Measurements from ENCODE around the gene LAG3.
"Not testable (repeated sequence)": the region's sequence is repeated elsewhere in the genome, so short reads cannot be mapped to it uniquely, and the experiment has no call there.

Gene LAG3

GRCh38 chr12:6772331-6772695 lies at the start of gene LAG3:
Gene LAG3 (plus strand): TSS chr12:6772520. CDS start chr12:6772853, 333 bp downstream.
- peaks cover 49% of the 10 kb centered on the region for H3K36me3 Mint-ChIP-seq (ENCODE audit: low read depth)
- H3K4me1 Mint-ChIP-seq (ENCODE audit: low read depth): peaks cover 79% of the 10 kb centered on the region
- H3K27me3 Mint-ChIP-seq: peaks cover 29% of the 10 kb centered on the region
- no peaks in the 10 kb centered on the region for H3K9me3 Mint-ChIP-seq
- peak within 1 kb of the TSS; percentile 93 for H3K27ac Mint-ChIP-seq
- H3K4me3 Mint-ChIP-seq: peak within 1 kb of the TSS; percentile 96

- H3K36me3 Mint-ChIP-seq (ENCODE audit: low read depth): peaks cover 14% of the 10 kb centered on the region
- peaks cover 31% of the 10 kb centered on the region for H3K4me1 Mint-ChIP-seq (ENCODE audit: low read depth)
- H3K4me3 Mint-ChIP-seq: peak overlapping the region; percentile 88
- H3K27me3 Mint-ChIP-seq: no peaks in the 10 kb centered on the region
- no peaks in the 10 kb centered on the region for H3K9me3 Mint-ChIP-seq
- no peak overlapping the region for H3K27ac Mint-ChIP-seq
Observed at GRCh38 chr12:6722863-6723262, 49.5 kb upstream of the LAG3 start.

- peaks cover 31% of the 10 kb centered on the region for H3K4me1 Mint-ChIP-seq (ENCODE audit: low read depth)
Observed at GRCh38 chr12:6723607-6724408, 48.5 kb upstream of the LAG3 start, which contains the start of gene COPS7A. Gene COPS7A (plus strand): TSS chr12:6724046. CDS start chr12:6724657, 611 bp downstream.

GRCh38 chr12:6724409-6724797 lies 47.9 kb upstream of the LAG3 start:
- peak overlapping the region; percentile 91 for H3K27ac Mint-ChIP-seq
- H3K4me1 Mint-ChIP-seq (ENCODE audit: low read depth): peaks cover 31% of the 10 kb centered on the region
- no peaks in the 10 kb centered on the region for H3K27me3 Mint-ChIP-seq
- H3K4me3 Mint-ChIP-seq: peak overlapping the region; percentile 88
- H3K9me3 Mint-ChIP-seq: no peaks in the 10 kb centered on the region
- peaks cover 27% of the 10 kb centered on the region for H3K36me3 Mint-ChIP-seq (ENCODE audit: low read depth)

More at GRCh38 chr12:6723607-6724408, 48.5 kb upstream of the LAG3 start, which contains the start of gene COPS7A:
- Mint-ChIP-seq H3K4me3 (peak within 1 kb of the TSS; percentile 88), H3K36me3 (ENCODE audit: low read depth) (peaks cover 21% of the 10 kb centered on the region), H3K27me3 (no peaks in the 10 kb centered on the region), H3K27ac (peak within 1 kb of the TSS; percentile 91), H3K9me3 (no peaks in the 10 kb centered on the region)

GRCh38 chr12:6725350-6725749 lies 47.0 kb upstream of the LAG3 start:
- Mint-ChIP-seq H3K27me3 (no peaks in the 10 kb centered on the region), H3K4me1 (ENCODE audit: low read depth) (peaks cover 31% of the 10 kb centered on the region), H3K36me3 (ENCODE audit: low read depth) (peaks cover 37% of the 10 kb centered on the region), H3K9me3 (no peaks in the 10 kb centered on the region), H3K27ac (peak overlapping the region; percentile 69), H3K4me3 (peak overlapping the region; percentile 88)

- Mint-ChIP-seq H3K4me1 (ENCODE audit: low read depth) (peaks cover 17% of the 10 kb centered on the region), H3K27me3 (no peaks in the 10 kb centered on the region), H3K36me3 (ENCODE audit: low read depth) (peaks cover 51% of the 10 kb centered on the region), H3K27ac (no peak overlapping the region), H3K9me3 (no peaks in the 10 kb centered on the region), H3K4me3 (no peak overlapping the region)
Observed at GRCh38 chr12:6729186-6729585, 43.1 kb upstream of the LAG3 start.

GRCh38 chr12:6730169-6730568 lies 42.2 kb upstream of the LAG3 start:
- Mint-ChIP-seq H3K27ac (no peak overlapping the region), H3K4me3 (no peak overlapping the region), H3K27me3 (no peaks in the 10 kb centered on the region), H3K36me3 (ENCODE audit: low read depth) (peaks cover 55% of the 10 kb centered on the region), H3K9me3 (no peaks in the 10 kb centered on the region), H3K4me1 (ENCODE audit: low read depth) (peaks cover 8% of the 10 kb centered on the region)

GRCh38 chr12:6734506-6735387 lies 37.6 kb upstream of the LAG3 start:
- Mint-ChIP-seq H3K9me3 (no peaks in the 10 kb centered on the region), H3K4me1 (ENCODE audit: low read depth) (peaks cover 7% of the 10 kb centered on the region), H3K36me3 (ENCODE audit: low read depth) (peaks cover 24% of the 10 kb centered on the region), H3K27ac (no peak overlapping the region), H3K4me3 (no peak overlapping the region), H3K27me3 (no peaks in the 10 kb centered on the region)

- H3K36me3 Mint-ChIP-seq (ENCODE audit: low read depth): peaks cover 17% of the 10 kb centered on the region
- H3K27ac Mint-ChIP-seq: peak overlapping the region; percentile 9
- H3K4me1 Mint-ChIP-seq (ENCODE audit: low read depth): peaks cover 7% of the 10 kb centered on the region
- no peaks in the 10 kb centered on the region for H3K27me3 Mint-ChIP-seq
- no peak overlapping the region for H3K4me3 Mint-ChIP-seq
- H3K9me3 Mint-ChIP-seq: no peaks in the 10 kb centered on the region
Observed at GRCh38 chr12:6735448-6736191, 36.7 kb upstream of the LAG3 start.

- H3K4me1 Mint-ChIP-seq (ENCODE audit: low read depth): peaks cover 7% of the 10 kb centered on the region
- H3K27me3 Mint-ChIP-seq: no peaks in the 10 kb centered on the region
- H3K36me3 Mint-ChIP-seq (ENCODE audit: low read depth): peaks cover 8% of the 10 kb centered on the region
- no peaks in the 10 kb centered on the region for H3K9me3 Mint-ChIP-seq
- H3K27ac Mint-ChIP-seq: no peak overlapping the region
- no peak overlapping the region for H3K4me3 Mint-ChIP-seq
Observed at GRCh38 chr12:6736754-6737153, 35.6 kb upstream of the LAG3 start.

- H3K36me3 Mint-ChIP-seq (ENCODE audit: low read depth): peaks cover 19% of the 10 kb centered on the region
- H3K4me1 Mint-ChIP-seq (ENCODE audit: low read depth): peaks cover 37% of the 10 kb centered on the region
- not testable (repeated sequence) for H3K27ac Mint-ChIP-seq, H3K27me3 Mint-ChIP-seq, H3K9me3 Mint-ChIP-seq, H3K4me3 Mint-ChIP-seq
Observed at GRCh38 chr12:6742080-6742479, 30.2 kb upstream of the LAG3 start.

GRCh38 chr12:6742834-6743233 lies 29.5 kb upstream of the LAG3 start:
- peaks cover 37% of the 10 kb centered on the region for H3K4me1 Mint-ChIP-seq (ENCODE audit: low read depth)

GRCh38 chr12:6743300-6743699 lies 29.0 kb upstream of the LAG3 start:
- not testable (repeated sequence) for H3K27me3 Mint-ChIP-seq, H3K9me3 Mint-ChIP-seq
- peaks cover 37% of the 10 kb centered on the region for H3K4me1 Mint-ChIP-seq (ENCODE audit: low read depth)
- H3K4me3 Mint-ChIP-seq: peak overlapping the region; percentile 11
- peak overlapping the region; percentile 81 for H3K27ac Mint-ChIP-seq
- peaks cover 31% of the 10 kb centered on the region for H3K36me3 Mint-ChIP-seq (ENCODE audit: low read depth)

More at GRCh38 chr12:6742834-6743233, 29.5 kb upstream of the LAG3 start:
- Mint-ChIP-seq H3K36me3 (ENCODE audit: low read depth) (peaks cover 27% of the 10 kb centered on the region), H3K4me3 (peak overlapping the region; percentile 11), H3K9me3 (no peaks in the 10 kb centered on the region), H3K27me3 (no peaks in the 10 kb centered on the region), H3K27ac (peak overlapping the region; percentile 81)

- Mint-ChIP-seq H3K4me1 (ENCODE audit: low read depth) (peaks cover 43% of the 10 kb centered on the region), H3K36me3 (ENCODE audit: low read depth) (peaks cover 51% of the 10 kb centered on the region), H3K4me3 (peak overlapping the region; percentile 33), H3K27me3 (no peaks in the 10 kb centered on the region), H3K9me3 (no peaks in the 10 kb centered on the region), H3K27ac (peak overlapping the region; percentile 79)
Observed at GRCh38 chr12:6745741-6746525, 26.4 kb upstream of the LAG3 start.
